ENCODE results near the gene ZFYVE21.

- TF ChIP-seq, protein P1, sequence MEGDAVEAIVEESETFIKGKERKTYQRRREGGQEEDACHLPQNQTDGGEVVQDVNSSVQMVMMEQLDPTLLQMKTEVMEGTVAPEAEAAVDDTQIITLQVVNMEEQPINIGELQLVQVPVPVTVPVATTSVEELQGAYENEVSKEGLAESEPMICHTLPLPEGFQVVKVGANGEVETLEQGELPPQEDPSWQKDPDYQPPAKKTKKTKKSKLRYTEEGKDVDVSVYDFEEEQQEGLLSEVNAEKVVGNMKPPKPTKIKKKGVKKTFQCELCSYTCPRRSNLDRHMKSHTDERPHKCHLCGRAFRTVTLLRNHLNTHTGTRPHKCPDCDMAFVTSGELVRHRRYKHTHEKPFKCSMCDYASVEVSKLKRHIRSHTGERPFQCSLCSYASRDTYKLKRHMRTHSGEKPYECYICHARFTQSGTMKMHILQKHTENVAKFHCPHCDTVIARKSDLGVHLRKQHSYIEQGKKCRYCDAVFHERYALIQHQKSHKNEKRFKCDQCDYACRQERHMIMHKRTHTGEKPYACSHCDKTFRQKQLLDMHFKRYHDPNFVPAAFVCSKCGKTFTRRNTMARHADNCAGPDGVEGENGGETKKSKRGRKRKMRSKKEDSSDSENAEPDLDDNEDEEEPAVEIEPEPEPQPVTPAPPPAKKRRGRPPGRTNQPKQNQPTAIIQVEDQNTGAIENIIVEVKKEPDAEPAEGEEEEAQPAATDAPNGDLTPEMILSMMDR (IDR thresholded peaks at IDR 0.05; ENCODE audit: low read depth, low read length, missing input control): no peak
- TF ChIP-seq GABPA (IDR thresholded peaks at IDR 0.05 in 1 of 2, conservative IDR thresholded peaks at IDR 0.05 in 1 of 2) (no peak), EGR1 (IDR thresholded peaks at IDR 0.05; ENCODE audit: low read depth in 2 of 2) (no peak), SP1 (IDR thresholded peaks at IDR 0.05) (no peak), ZBTB33 (IDR thresholded peaks at IDR 0.05) (no peak), ATF3 (IDR thresholded peaks at IDR 0.05) (no peak)
- TF ChIP-seq, protein P2, sequence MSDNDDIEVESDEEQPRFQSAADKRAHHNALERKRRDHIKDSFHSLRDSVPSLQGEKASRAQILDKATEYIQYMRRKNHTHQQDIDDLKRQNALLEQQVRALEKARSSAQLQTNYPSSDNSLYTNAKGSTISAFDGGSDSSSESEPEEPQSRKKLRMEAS (IDR thresholded peaks at IDR 0.05): no peak
These were observed 5.9 kb downstream of the ZFYVE21 start for GRCh38 chr14:103721334-103722120.

Measured in liver (tissue), 3 donors.